PC-3 (cell line): ENCODE data around the gene C8A. TPM values are rescaled to one million over a fixed set of nuclear protein-coding genes. Genes with fewer than 3 reads are reported as not detected.

Experiments
- ATAC-seq: fragments of 200-7000 bp; cut with Tn5 transposase; 2 replicates; pipeline ENCODE4 v1.9.1; 2020; ENCODE audit warnings: mild to moderate bottlenecking, moderate library complexity
- BruUV-seq: library from RNA; stranded (reverse); fragments of 400-500 nt; replicated peaks from 2 replicates; lab custom pipeline; 2021; lab: Mats Ljungman, UMichigan
- CTCF ChIA-PET: fragments of 300-600 bp; sonication (Branson Sonifier 250); formaldehyde crosslinking; loops from one replicate; lab custom pipeline; 2022; ENCODE audit warnings: antibody characterized with exemption; lab: Charles Lee
- POLR2A ChIA-PET: fragments of 300-600 bp; sonication (Branson Sonifier 250); formaldehyde crosslinking; loops from one replicate; lab custom pipeline; 2022; ENCODE audit warnings: antibody characterized with exemption; ENCODE audit not compliant: unreplicated experiment; lab: Charles Lee
- DNase-seq: peaks from one replicate; pipeline ENCODE4 v3.0.0-alpha.2; 2015
- H2AFZ ChIP-seq: fragments of 300-600 bp; sonication (generic); 2 replicates; pipeline ENCODE4 v1.6.0; 2016; ENCODE audit warnings: antibody characterized with exemption, low read length
- H3F3A ChIP-seq: fragments of 300-600 bp; sonication (generic); one replicate; pipeline ENCODE4 v1.6.0; 2017; ENCODE audit warnings: antibody characterized with exemption, low read length, control low read depth, mild to moderate bottlenecking; ENCODE audit not compliant: unreplicated experiment
- H3K27ac ChIP-seq: fragments of 300-600 bp; sonication (generic); 2 replicates; pipeline ENCODE4 v1.5.1; 2016; ENCODE audit warnings: mild to moderate bottlenecking, low read length
- H3K27me3 ChIP-seq: fragments of 300-600 bp; sonication (generic); 2 replicates; pipeline ENCODE4 v1.6.1; 2016; ENCODE audit warnings: low read length, mixed read lengths
- H3K36me3 ChIP-seq: fragments of 300-600 bp; sonication (generic); 2 replicates; pipeline ENCODE4 v1.6.1; 2016; ENCODE audit warnings: low read depth, mixed run types, low read length, mixed read lengths
- H3K4me1 ChIP-seq: fragments of 300-600 bp; sonication (generic); 2 replicates; pipeline ENCODE4 v1.5.1; 2016; ENCODE audit warnings: low read length; ENCODE audit not compliant: insufficient read depth
- H3K4me2 ChIP-seq: fragments of 300-600 bp; sonication (generic); 2 replicates; pipeline ENCODE4 v1.6.0; 2016; ENCODE audit warnings: low read length
- H3K4me3 ChIP-seq: fragments of 300-600 bp; sonication (generic); 2 replicates; pipeline ENCODE4 v1.5.1; 2016; ENCODE audit warnings: mild to moderate bottlenecking, low read length, mixed read lengths
- H3K79me2 ChIP-seq: fragments of 300-600 bp; sonication (generic); 2 replicates; pipeline ENCODE4 v1.6.1; 2017; ENCODE audit warnings: low read length, mixed read lengths
- H3K9ac ChIP-seq: fragments of 300-600 bp; sonication (generic); 2 replicates; pipeline ENCODE4 v1.6.0; 2016; ENCODE audit warnings: mild to moderate bottlenecking, low read length
- H3K9me2 ChIP-seq: fragments of 300-600 bp; sonication (generic); replicated peaks from 2 replicates; pipeline ENCODE4 v1.6.1; 2016; ENCODE audit warnings: mixed run types, low read length, mixed read lengths
- H3K9me3 ChIP-seq: fragments of 300-600 bp; sonication (generic); 2 replicates; pipeline ENCODE4 v1.6.1; 2016; ENCODE audit warnings: low read length, mixed read lengths
- H4K20me1 ChIP-seq: fragments of 300-600 bp; sonication (generic); 2 replicates; pipeline ENCODE4 v1.6.1; 2016; ENCODE audit warnings: low read length, mixed read lengths
- CTCF ChIP-seq: fragments of 300-600 bp; sonication (generic); conservative IDR thresholded peaks from 2 replicates; pipeline ENCODE4 v1.5.1; 2017; ENCODE audit warnings: antibody characterized with exemption, low read depth, mild to moderate bottlenecking, low read length
- EZH2 ChIP-seq: fragments of 300-600 bp; sonication (generic); IDR thresholded peaks from one replicate; pipeline ENCODE4 v1.6.1; 2017; ENCODE audit warnings: antibody characterized with exemption, mild to moderate bottlenecking, low read length; ENCODE audit not compliant: unreplicated experiment
- EZH2phosphoT487 ChIP-seq: fragments of 300-600 bp; sonication (generic); IDR thresholded peaks from 2 replicates; pipeline ENCODE4 v1.6.1; 2018; ENCODE audit warnings: mild to moderate bottlenecking, antibody characterized with exemption, low read length, borderline replicate concordance
- intact Hi-C: fragments of 100-400 bp; cut with micrococcal nuclease; formaldehyde crosslinking; loops from 2 replicates; pipeline ENCODE4 v1.9.0; 2023
- total RNA-seq: library from RNA; depleted of rRNA; stranded (reverse); fragments of >200 nt; gene quantifications from 2 replicates; pipeline ENCODE4 v1.2.3, GENCODE V29; 2014

Gene C8A
- total RNA-seq, 1 experiment from 2014 or later = not detected

GRCh38 chr1:56927171-56927570 is 72.6 kb downstream of the C8A start:
- Histone ChIP-seq H3K27ac (no peak overlapping the region), H3K79me2 (no peaks in the 10 kb centered on the region), H2AFZ (no peak overlapping the region), H3K4me2 (no peak overlapping the region), H3K9ac (no peak overlapping the region), H3K9me2 (no peaks in the 10 kb centered on the region), H3K36me3 (no peaks in the 10 kb centered on the region), H3K9me3 (no peaks in the 10 kb centered on the region), H4K20me1 (no peaks in the 10 kb centered on the region), H3F3A (no peaks in the 10 kb centered on the region), H3K27me3 (peaks cover 3% of the 10 kb centered on the region; the same call in 1 of the 2 replicates), H3K4me1 (no peaks in the 10 kb centered on the region), H3K4me3 (no peak overlapping the region)
- TF ChIP-seq CTCF = no peak
- TF ChIP-seq EZH2 = no peak
- TF ChIP-seq EZH2phosphoT487 = no peak
- intact Hi-C loops = no loop called here
- DNase-seq (no peak), ATAC-seq (no peak)
- BruUV-seq = no TSS peak
- ChIA-PET POLR2A (no interaction called here), CTCF (no interaction called here)

DNA sequence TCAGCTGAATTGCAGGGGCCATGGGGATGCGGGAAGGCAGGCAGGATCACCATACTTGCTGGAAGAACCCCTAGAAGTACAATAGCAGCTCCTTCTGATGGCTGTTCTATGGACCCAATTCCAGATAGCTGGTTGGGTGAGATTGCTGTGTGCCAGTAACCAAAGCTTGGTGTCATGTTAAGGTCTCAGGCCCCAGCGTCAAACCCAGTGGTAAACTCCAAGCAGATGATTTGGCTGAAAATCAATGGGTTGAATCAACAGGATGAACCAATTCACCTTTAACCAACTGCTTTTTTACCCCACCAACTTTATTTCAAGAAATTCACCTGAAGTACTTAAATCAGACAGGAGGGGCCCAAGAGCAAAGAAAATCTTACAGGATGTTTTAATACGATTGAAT is 73.4 kb downstream of the C8A start:
- no peak overlapping the region for H3K9ac ChIP-seq
- no peak overlapping the region for H2AFZ ChIP-seq
- no peaks in the 10 kb centered on the region for H3K9me3 ChIP-seq
- ATAC-seq (no peak), DNase-seq (no peak)
- H3K4me1 ChIP-seq = no peaks in the 10 kb centered on the region
- BruUV-seq = no TSS peak
- no peaks in the 10 kb centered on the region for H3K9me2 ChIP-seq
- TF ChIP-seq EZH2 = no peak
- TF ChIP-seq CTCF = no peak
- no peak for TF ChIP-seq EZH2phosphoT487
- H3K4me2 ChIP-seq = no peak overlapping the region
- H3K36me3 ChIP-seq = no peaks in the 10 kb centered on the region
- H3F3A ChIP-seq = no peaks in the 10 kb centered on the region
- POLR2A ChIA-PET = no interaction called here
- no peak overlapping the region for H3K27ac ChIP-seq
- H3K4me3 ChIP-seq = no peak overlapping the region
- H3K79me2 ChIP-seq = no peaks in the 10 kb centered on the region
- H4K20me1 ChIP-seq = no peaks in the 10 kb centered on the region
- intact Hi-C loops = no loop called here
- CTCF ChIA-PET = no interaction called here
- H3K27me3 ChIP-seq = peaks cover 3% of the 10 kb centered on the region; the same call in 1 of the 2 replicates

DNA sequence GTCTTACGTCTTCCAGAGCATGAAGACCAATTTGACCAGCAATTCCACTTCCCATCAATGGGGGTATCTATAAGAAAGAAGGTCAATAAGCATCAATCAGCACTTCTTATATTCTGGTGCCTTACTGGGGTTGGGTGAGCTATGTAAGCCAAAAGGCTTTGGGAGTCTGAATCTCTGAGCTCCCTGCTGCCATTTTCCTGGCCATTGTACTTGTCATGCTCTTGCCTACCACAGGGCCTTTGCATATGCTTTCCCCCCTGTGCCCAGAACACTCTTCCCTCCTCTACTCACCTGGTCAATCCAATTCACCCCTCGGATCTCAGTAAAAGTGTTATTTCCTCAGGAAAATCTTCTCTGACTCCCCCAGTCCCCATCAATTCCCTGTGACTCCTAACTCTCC is 74.9 kb downstream of the C8A start:
- no peak overlapping the region for H3K27ac ChIP-seq
- H3F3A ChIP-seq = no peaks in the 10 kb centered on the region
- no peak overlapping the region for H2AFZ ChIP-seq
- no peaks in the 10 kb centered on the region for H3K79me2 ChIP-seq
- DNase-seq (no peak), ATAC-seq (no peak)
- H3K4me1 ChIP-seq = no peaks in the 10 kb centered on the region
- H3K27me3 ChIP-seq = peaks cover 3% of the 10 kb centered on the region; the same call in 1 of the 2 replicates
- no peak overlapping the region for H3K4me3 ChIP-seq
- ChIA-PET CTCF (no interaction called here), POLR2A (no interaction called here)
- H3K9ac ChIP-seq = no peak overlapping the region
- no peaks in the 10 kb centered on the region for H3K36me3 ChIP-seq
- intact Hi-C loops = no loop called here
- no peak overlapping the region for H3K4me2 ChIP-seq
- no peaks in the 10 kb centered on the region for H3K9me2 ChIP-seq
- TF ChIP-seq CTCF = no peak
- TF ChIP-seq EZH2phosphoT487 = no peak
- TF ChIP-seq EZH2 = no peak
- H3K9me3 ChIP-seq = no peaks in the 10 kb centered on the region
- no TSS peak for BruUV-seq
- H4K20me1 ChIP-seq = no peaks in the 10 kb centered on the region
